K562 treated with DMSO at 1 percent for 24 hours (cell line): ENCODE data around the gene ULBP2. TPM values are rescaled to one million over a fixed set of nuclear protein-coding genes. Genes with fewer than 3 reads are reported as not detected.

Experiments used
- total RNA-seq: library from RNA; unstranded; fragments of 300-600 nt; gene quantifications from 2 replicates; pipeline ENCODE4 v1.2.3, GENCODE V29; 2022; ENCODE audit warnings: low read depth; ENCODE audit not compliant: insufficient read depth

ULBP2 gene
- 12.7 and 18.3 TPM in 2 replicates for total RNA-seq

GRCh38 chr6:149941583-149942460 is at the start of gene ULBP2:
Gene ULBP2 (plus strand): TSS chr6:149942014. CDS start chr6:149942073, 59 bp downstream.

GRCh38 chr6:149897855-149898744 is 43.7 kb upstream of the ULBP2 start, which contains the start of gene RAET1E:
Gene RAET1E (minus strand): TSS chr6:149898113. CDS start chr6:149890901, 7,212 bp downstream.

GRCh38 chr6:149922642-149923326 is 19.0 kb upstream of the ULBP2 start, which contains the start of gene RAET1G:
Gene RAET1G (minus strand): TSS chr6:149923121. CDS start chr6:149923010, 111 bp downstream.

GRCh38 chr6:149963462-149964307 is 21.9 kb downstream of the ULBP2 start, which contains the start of gene ULBP1:
Gene ULBP1 (plus strand): TSS chr6:149963943. CDS start chr6:149964050, 107 bp downstream.

Other genes with a start within 250 kb of the ULBP2 start
- 10.2 and 10.7 TPM in 2 replicates for gene LATS1, start 223.9 kb upstream of the ULBP2 start, total RNA-seq
- gene NUP43, start 195.5 kb upstream of the ULBP2 start, total RNA-seq: 27.0 and 27.3 TPM in 2 replicates
- 358 and 384 TPM in 2 replicates for gene PCMT1, start 192.3 kb upstream of the ULBP2 start, total RNA-seq
- gene LRP11, start 77.7 kb upstream of the ULBP2 start, total RNA-seq: 8.1 and 8.7 TPM in 2 replicates
- not detected in 2 replicates for gene RAET1E, start 43.9 kb upstream of the ULBP2 start, total RNA-seq
- 0.38 TPM in 1 of 2 replicates, not detected in the other for gene RAET1G, start 18.9 kb upstream of the ULBP2 start, total RNA-seq
- 7.2 and 7.7 TPM in 2 replicates for gene ULBP1, start 21.9 kb downstream of the ULBP2 start, total RNA-seq
- not detected in 2 replicates for gene RAET1L, start 83.5 kb downstream of the ULBP2 start, total RNA-seq
- not detected in 2 replicates for gene ULBP3, start 127.1 kb downstream of the ULBP2 start, total RNA-seq
- gene PPP1R14C, start 201.0 kb downstream of the ULBP2 start, total RNA-seq: 4.5 TPM in 2 replicates